NCI-H128 (cell line): Measurements from ENCODE around the gene HECTD4.
A peak's percentile ranks its signal among the peaks of the same experiment; 100 is the strongest.
"Not testable (repeated sequence)": the region's sequence is repeated elsewhere in the genome, so short reads cannot be mapped to it uniquely, and the experiment has no call there.

ENCODE experiments used
- DNase-seq: peaks from one replicate; lab custom pipeline; 2025; ENCODE audit not compliant: unreplicated experiment; lab: John Stamatoyannopoulos, UW

HECTD4 gene

GRCh38 chr12:112408621-112409020 is 26.4 kb upstream of the HECTD4 start:
- no peak for DNase-seq

DNA sequence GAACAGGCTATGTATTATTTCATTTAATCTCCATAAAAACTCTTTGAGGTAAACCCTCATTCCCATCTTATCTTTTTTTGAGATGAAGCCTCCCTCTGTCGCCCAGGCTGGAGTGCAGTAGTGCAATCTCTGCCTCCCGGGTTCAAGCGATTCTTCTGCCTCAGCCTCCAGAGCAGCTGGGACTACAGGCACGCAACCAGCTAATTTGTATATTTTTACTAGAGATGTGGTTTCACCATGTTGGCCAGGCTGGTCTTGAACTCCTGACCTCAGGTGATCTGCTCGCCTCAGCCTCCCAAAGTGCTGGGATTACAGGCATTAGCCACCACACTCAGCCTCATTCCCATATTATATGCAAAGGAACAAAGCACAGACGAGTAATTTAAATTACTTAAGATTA is 25.5 kb upstream of the HECTD4 start:
- not testable (repeated sequence) for DNase-seq

DNA sequence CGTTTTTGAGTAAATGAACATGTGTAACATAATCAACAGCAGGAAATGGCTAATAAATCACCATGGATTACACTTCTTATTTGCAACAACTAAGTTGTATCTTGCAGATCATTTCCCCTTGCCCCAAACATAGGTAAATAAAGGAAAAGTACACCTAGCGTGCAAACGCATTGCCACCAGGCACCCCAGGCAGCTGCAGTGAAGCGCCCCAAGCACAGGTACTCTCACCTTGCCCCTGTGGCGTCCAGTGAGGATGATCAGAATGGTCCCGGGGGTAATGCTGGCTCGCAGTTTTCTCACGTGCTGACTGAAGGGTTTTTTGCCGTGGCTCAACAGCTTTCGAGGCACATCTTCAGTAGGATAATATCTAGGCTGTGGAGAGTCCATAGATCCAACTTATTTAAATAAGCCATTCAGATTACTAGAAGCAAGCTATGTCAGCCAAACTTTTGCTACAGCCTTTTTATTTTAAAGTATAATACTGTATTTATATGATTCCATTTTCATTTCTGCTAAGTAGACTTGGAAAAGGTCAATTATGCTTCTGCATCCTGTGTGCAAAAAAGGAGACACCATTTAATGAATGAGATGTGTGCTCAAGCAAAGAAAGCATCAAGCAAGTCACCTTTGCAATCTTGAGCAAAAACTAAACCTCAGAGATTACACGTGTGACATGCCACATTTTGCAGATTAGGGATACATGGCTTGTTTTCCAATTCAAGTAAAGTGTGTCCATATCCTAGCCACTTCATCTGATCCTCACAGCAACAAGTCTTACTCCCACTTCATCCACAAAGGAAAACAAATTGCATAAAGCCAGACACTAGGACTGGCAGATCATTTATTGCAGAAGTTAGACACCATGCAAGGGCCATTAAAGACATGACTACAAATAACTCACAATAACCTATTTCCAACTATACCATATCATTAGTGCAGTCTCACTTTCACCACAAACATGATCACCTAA is 24.6 kb upstream of the HECTD4 start:
- no peak for DNase-seq

DNA sequence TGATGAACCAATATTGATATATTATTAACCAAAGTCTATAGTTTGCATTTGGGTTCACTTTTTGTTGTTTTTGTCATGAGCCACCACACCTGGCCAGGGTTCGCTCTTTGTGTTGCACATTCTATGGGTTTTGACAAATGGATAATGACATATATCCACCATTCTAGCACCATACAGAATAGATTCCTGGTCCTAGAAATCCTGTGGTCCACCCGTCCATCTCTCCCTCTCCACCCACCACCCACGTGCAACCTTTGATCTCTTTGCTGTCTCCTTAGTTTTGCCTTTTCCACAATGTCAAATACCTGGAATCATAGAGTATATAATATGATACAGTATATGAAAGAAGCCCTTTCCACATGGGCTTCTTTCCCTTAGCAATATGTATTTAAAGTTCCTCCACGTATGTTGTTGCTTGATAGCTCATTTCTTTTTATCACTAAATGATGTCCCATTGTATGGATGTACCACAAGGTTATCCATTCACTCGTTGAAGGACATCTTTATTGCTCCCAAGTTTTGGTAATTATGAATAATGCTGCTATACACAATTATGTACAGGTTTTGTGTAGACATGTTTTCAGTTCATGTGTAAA is 19.8 kb upstream of the HECTD4 start:
- no peak for DNase-seq

DNA sequence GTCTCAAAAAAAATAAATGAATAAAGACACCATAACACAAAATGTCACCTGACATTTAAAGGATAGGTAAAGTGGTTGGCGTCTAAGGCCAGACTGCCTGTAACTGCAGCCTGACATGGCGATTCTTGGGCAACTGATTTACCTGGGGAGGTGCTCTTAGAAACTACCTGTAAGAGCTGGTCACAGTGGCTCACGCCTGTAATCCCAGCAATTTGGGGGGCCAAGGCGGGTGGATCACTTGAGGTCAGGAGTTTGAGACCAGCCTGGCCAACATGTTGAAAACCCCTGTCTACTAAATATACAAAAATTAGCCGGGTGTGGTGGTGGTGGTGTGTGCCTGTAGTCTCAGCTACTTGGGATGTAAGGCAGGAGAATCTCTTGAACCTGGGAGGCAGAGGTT is 18.8 kb upstream of the HECTD4 start:
- DNase-seq, result no peak

- DNase-seq, result no peak
Measured at GRCh38 chr12:112393328-112393727, 11.1 kb upstream of the HECTD4 start.

- not testable (repeated sequence) for DNase-seq
Measured at GRCh38 chr12:112389922-112390654, 7.9 kb upstream of the HECTD4 start.

- DNase-seq, result no peak
Measured at GRCh38 chr12:112389228-112389627, 7.0 kb upstream of the HECTD4 start.

DNA sequence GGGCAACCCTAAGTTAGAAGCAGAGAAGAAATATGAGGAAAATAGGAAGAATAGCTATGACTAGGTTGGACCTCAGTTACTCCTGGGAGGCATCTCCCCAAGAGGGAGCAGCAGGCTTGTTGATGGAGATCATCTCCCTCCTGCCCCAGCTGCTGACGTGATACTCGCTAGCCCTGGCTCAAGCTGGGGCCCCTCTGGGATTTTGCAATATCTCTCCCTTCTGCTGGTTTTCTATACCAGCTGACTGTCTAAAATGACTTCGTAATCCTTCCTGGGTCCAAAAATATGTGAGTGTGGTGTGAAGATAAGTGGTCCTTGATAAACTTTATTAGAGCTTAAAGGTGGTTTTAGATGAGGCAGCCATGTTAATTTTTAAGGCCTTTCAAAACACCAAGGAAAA is 4.5 kb upstream of the HECTD4 start:
- no peak for DNase-seq

DNA sequence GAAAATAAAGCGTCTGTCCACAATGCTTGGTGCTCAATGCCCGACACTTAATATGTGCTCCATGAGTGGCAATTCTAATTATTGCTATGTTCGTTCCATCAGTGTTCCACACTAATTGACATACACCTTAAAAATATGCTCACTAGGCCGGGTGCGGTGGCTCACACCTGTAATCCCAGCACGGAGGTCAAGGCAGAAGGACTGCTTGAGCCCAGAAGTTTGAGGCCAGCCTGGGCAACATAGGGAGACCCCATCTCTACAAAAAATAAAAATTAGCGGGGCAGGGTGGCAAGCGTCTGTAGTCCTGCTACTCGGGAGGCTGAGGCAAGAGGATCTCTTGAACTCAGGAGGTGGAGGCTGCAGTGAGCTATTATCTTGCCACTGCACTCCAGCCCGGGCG is 635 bp upstream of the HECTD4 start:
- DNase-seq, result no peak

- DNase-seq, result no peak
Measured at GRCh38 chr12:112381406-112381882, 787 bp downstream of the HECTD4 start.

DNA sequence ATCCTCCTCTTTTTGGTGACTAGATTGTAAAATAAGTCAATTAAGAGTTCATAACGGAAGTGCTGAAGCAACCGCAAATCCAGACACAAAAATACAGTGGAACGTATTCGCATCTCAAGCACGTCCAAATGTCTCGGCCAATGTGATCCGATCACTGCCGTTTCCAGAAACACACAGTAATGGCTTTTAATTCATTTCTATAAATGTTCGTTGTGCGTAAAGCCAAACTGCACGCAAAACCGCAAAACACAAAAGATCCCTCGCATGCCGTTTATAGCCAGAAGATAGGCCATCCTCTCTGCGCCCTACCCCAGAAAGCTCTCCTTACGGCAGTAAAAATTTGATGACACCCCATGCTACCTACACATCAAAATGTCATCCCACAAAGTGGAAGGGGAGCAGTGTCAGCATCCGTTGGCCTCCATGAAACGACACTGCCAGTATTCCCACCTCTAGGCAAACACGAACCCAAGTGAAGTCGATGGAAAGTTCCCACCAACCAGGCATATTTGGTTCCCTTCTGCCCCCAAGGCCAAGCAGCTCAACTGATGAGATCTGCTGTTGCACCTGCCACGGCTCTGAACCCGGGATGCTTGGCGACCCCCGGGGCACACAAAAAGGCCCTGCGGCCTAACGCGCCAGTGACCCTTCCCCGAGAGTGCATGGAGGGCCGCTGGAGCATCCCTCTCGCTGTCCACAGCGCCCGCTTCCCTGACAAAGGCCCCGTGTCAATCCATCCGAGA is 1.4 kb downstream of the HECTD4 start:
- DNase-seq, result peak; percentile 17

GRCh38 chr12:112375105-112375504 is 7.1 kb downstream of the HECTD4 start:
- no peak for DNase-seq

- DNase-seq, result no peak
Measured at GRCh38 chr12:112374166-112374740, 8.0 kb downstream of the HECTD4 start.

DNA sequence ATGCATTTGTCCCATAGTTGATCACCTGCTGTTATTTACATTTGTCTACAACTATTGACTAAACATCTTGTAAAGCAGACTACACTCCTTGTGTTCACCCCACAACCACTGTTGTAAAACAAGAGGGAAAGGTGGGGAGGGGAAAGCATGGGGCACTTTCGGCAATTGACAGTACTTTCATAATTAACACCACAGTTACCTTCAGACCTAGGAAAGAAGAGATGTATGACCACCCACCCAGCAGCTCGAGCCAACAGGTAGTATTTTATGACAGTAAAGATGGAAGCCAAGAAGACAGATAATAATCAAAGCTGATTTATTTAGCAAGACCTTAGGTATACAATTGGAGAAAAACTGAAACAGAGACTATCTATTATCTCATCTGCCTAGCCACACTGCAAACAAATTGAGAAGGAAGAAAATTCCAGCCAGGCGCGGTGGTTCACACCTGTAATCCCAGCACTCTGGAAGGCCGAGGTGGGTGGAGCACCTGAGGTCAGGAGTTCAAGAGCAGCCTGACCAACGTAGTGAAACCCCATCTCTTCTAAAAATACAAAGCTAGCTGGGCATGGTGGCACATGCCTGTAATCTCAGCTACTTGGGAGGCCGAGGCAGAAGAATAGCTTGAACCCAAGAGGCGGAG is 11.2 kb downstream of the HECTD4 start:
- no peak for DNase-seq

- DNase-seq, result no peak
Measured at GRCh38 chr12:112370199-112370598, 12.0 kb downstream of the HECTD4 start.

DNA sequence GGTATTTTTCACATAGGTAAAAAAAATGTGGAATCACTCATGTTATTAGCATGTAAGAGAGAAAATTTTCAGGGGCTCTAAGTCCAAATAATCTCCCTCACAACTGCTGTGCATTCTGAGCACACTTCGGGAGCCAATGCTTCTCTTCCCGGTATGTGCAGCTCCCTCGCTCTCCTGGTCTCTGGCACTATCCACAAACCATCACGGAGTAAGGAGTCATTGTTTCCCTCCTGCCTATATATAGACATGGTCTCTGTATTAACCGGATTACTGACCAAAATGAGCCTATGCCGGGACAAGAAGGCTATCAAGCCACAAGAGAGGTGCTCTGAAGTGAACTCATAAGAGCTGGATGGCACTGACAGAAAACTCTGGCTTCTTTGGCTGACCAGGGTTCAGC is 13.4 kb downstream of the HECTD4 start:
- no peak for DNase-seq

DNA sequence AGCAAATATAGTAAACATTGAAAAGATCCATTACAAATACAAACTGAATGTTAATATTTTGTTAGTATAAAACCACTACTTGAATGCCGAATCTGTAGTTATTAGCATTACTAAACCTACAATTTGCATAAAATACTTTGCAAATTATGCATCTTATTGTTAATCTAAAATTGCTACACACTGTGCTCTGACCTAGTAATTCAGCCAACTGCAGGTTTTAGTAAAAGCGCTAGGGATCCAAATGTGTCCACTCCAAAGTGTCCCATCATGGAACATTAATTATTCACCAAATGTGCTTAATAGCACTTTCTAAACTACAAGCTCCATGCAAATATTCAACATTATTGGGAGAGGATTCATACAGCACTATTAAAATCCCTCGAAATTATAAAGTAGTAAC is 14.3 kb downstream of the HECTD4 start:
- DNase-seq, result no peak

DNA sequence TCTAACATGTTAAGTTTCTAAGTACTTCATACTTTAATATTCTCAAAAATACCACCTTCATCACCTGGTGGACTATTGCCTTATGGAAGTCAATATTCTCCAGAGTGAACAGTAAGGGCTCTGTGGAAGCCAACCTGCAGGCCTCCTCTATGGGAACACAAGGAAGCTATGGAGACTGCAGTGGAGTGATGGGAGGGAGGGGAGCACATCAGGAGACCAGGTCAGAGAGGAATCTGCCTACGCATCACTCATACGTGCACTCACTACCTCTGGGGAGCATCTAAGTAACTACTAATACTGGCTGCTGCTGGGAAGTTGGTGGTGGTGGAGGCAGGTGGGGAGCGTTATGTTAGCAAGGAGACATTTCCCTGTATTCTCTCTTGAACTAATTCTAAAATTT is 19.9 kb downstream of the HECTD4 start:
- no peak for DNase-seq

DNA sequence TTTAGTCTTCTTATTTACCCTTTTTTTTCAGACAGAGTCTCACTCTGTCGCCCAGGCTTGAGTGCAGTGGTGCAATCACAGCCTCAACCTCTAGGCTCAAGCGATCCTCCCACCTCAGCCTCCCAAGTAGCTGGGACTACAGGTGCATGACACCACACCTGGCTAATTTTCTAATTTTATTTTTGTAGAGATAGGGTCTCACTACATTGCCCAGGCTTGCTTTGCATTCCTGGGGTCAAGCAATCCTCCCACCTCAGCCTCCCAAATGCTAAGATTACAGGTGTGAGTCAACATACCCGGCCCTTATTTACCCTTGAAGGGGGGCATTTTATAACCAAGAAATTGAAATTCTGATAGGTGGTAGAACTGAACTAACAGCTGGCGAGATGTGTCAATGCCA is 21.0 kb downstream of the HECTD4 start:
- DNase-seq, result no peak
